GM21423 (cell line): ENCODE results near the gene GGNBP2.
"Not testable (repeated sequence)": the region's sequence is repeated elsewhere in the genome, so short reads cannot be mapped to it uniquely, and the experiment has no call there.

Experiments
- ATAC-seq: cut with Tn5 transposase; IDR thresholded peaks from one replicate; pipeline ENCODE4 v1.9.1; 2021; ENCODE audit warnings: mild to moderate bottlenecking, moderate library complexity; ENCODE audit not compliant: unreplicated experiment

Gene GGNBP2

GRCh38 chr17:36600465-36600864 is 55.7 kb downstream of the GGNBP2 start:
- no peak for ATAC-seq

GRCh38 chr17:36600936-36601302 is 56.2 kb downstream of the GGNBP2 start:
- ATAC-seq = peak; percentile 10

- peak; percentile 74 for ATAC-seq
These were observed 56.7 kb downstream of the GGNBP2 start, which contains the start of gene MRM1 for GRCh38 chr17:36601303-36602029. TSS of gene MRM1 (plus strand) at chr17:36601583. CDS start at chr17:36601811, 228 bp downstream.

- peak; percentile 17 for ATAC-seq
These were observed 57.5 kb downstream of the GGNBP2 start for GRCh38 chr17:36602030-36602748.

- no peak for ATAC-seq
These were observed 58.2 kb downstream of the GGNBP2 start for GRCh38 chr17:36602924-36603384.

- ATAC-seq = not testable (repeated sequence)
These were observed 60.3 kb downstream of the GGNBP2 start for GRCh38 chr17:36605028-36605427.

GRCh38 chr17:36608280-36608679 is 63.6 kb downstream of the GGNBP2 start:
- no peak for ATAC-seq

GRCh38 chr17:36608794-36609497 is 64.2 kb downstream of the GGNBP2 start:
- no peak for ATAC-seq

- no peak for ATAC-seq
These were observed 64.8 kb downstream of the GGNBP2 start for GRCh38 chr17:36609498-36609862.

GRCh38 chr17:36610474-36610873 is 65.8 kb downstream of the GGNBP2 start:
- no peak for ATAC-seq

- ATAC-seq = no peak
These were observed 66.8 kb downstream of the GGNBP2 start for GRCh38 chr17:36611345-36612072.

- no peak for ATAC-seq
These were observed 67.6 kb downstream of the GGNBP2 start for GRCh38 chr17:36612323-36612722.

GRCh38 chr17:36613155-36613554 is 68.4 kb downstream of the GGNBP2 start:
- no peak for ATAC-seq

- ATAC-seq = no peak
These were observed 69.4 kb downstream of the GGNBP2 start for GRCh38 chr17:36614081-36614480.

GRCh38 chr17:36614933-36615332 is 70.2 kb downstream of the GGNBP2 start:
- ATAC-seq = no peak

GRCh38 chr17:36616061-36617029 is 71.6 kb downstream of the GGNBP2 start:
- ATAC-seq = no peak

GRCh38 chr17:36617773-36618172 is 73.1 kb downstream of the GGNBP2 start:
- no peak for ATAC-seq

- no peak for ATAC-seq
These were observed 78.6 kb downstream of the GGNBP2 start for GRCh38 chr17:36623281-36623680.

GRCh38 chr17:36625188-36625587 is 80.5 kb downstream of the GGNBP2 start:
- ATAC-seq = no peak

GRCh38 chr17:36627101-36627500 is 82.4 kb downstream of the GGNBP2 start:
- ATAC-seq = no peak
